Mesenchymal stem cell (in vitro differentiated cells and primary cell): ENCODE measurements around the gene POLN.
"Not testable (repeated sequence)": the region's sequence is repeated elsewhere in the genome, so short reads cannot be mapped to it uniquely, and the experiment has no call there.

Source experiments
- DNase-seq: peaks from one replicate; pipeline ENCODE4 v3.0.0-alpha.2; 2013
- H2AFZ ChIP-seq: one replicate; pipeline ENCODE4 v1.6.1; 2013; ENCODE audit warnings: low read depth, mild to moderate bottlenecking, control low read depth, inconsistent platforms, low read length, moderate library complexity
- H2AK5ac ChIP-seq: 2 replicates; pipeline ENCODE4 v1.6.1; 2013; ENCODE audit warnings: low read length, moderate library complexity, mild to moderate bottlenecking, inconsistent platforms; ENCODE audit not compliant: severe bottlenecking
- H2BK120ac ChIP-seq: one replicate; pipeline ENCODE4 v1.6.1; 2013; ENCODE audit warnings: low read depth, mild to moderate bottlenecking, inconsistent platforms, low read length, moderate library complexity
- H2BK12ac ChIP-seq, 2 experiments: one replicate each; pipeline ENCODE4 v1.6.1; 2013; ENCODE audit warnings: inconsistent platforms in 2 of 2, low read length in 2 of 2, mild to moderate bottlenecking in 2 of 2, moderate library complexity in 2 of 2, control low read depth in 1 of 2
- H2BK15ac ChIP-seq: one replicate; pipeline ENCODE4 v1.6.1; 2013; ENCODE audit warnings: mild to moderate bottlenecking, low read depth, inconsistent platforms; ENCODE audit not compliant: poor library complexity, severe bottlenecking
- H2BK5ac ChIP-seq: 2 replicates; pipeline ENCODE4 v1.6.1; 2013; ENCODE audit warnings: low read depth, mild to moderate bottlenecking, low read length, control low read depth, inconsistent platforms; ENCODE audit not compliant: poor library complexity, severe bottlenecking
- H3K14ac ChIP-seq, 2 experiments: one replicate each; pipeline ENCODE4 v1.6.1; 2013; ENCODE audit warnings: inconsistent platforms in 2 of 2, low read length in 2 of 2, control low read depth in 1 of 2, mild to moderate bottlenecking in 1 of 2, moderate library complexity in 1 of 2
- H3K18ac ChIP-seq, 2 experiments: one replicate each; pipeline ENCODE4 v1.6.1; 2013; ENCODE audit warnings: inconsistent platforms in 2 of 2, low read length in 2 of 2, control low read depth in 1 of 2, low read depth in 1 of 2, mild to moderate bottlenecking in 1 of 2
- H3K23ac ChIP-seq, 2 experiments: one replicate each; pipeline ENCODE4 v1.6.1; 2013; ENCODE audit warnings: inconsistent platforms in 2 of 2, low read length in 2 of 2, mild to moderate bottlenecking in 2 of 2, moderate library complexity in 2 of 2, control low read depth in 1 of 2
- H3K27ac ChIP-seq: 2 replicates; pipeline ENCODE4 v1.5.1; 2013; ENCODE audit warnings: mild to moderate bottlenecking, moderate library complexity, low read length, control low read depth, inconsistent platforms; ENCODE audit not compliant: poor library complexity, severe bottlenecking
- H3K27me3 ChIP-seq, 2 experiments: 2 replicates each; pipeline versions ENCODE4 v1.6.1 to v1.7.0; 2013; ENCODE audit warnings: low read length in 2 of 2, mild to moderate bottlenecking in 2 of 2, moderate library complexity in 2 of 2, control low read depth in 1 of 2, inconsistent platforms in 1 of 2; ENCODE audit not compliant: control insufficient read depth in 1 of 2, insufficient read depth in 1 of 2
- H3K36me3 ChIP-seq, 2 experiments: 2 replicates each; pipeline versions ENCODE4 v1.6.1 to v1.7.0; 2013; ENCODE audit warnings: low read length in 2 of 2, control low read depth in 1 of 2, inconsistent platforms in 1 of 2, low read depth in 1 of 2, mild to moderate bottlenecking in 1 of 2; ENCODE audit not compliant: insufficient read depth in 2 of 2, control insufficient read depth in 1 of 2
- H3K4ac ChIP-seq, 2 experiments: one replicate each; pipeline ENCODE4 v1.6.1; 2013; ENCODE audit warnings: inconsistent platforms in 2 of 2, low read length in 2 of 2, mild to moderate bottlenecking in 2 of 2, moderate library complexity in 2 of 2, control low read depth in 1 of 2, low read depth in 1 of 2
- H3K4me1 ChIP-seq: 2 replicates; pipeline ENCODE4 v1.6.1; 2013; ENCODE audit warnings: low read depth, low read length, control low read depth; ENCODE audit not compliant: control insufficient read depth, insufficient read depth
- H3K4me2 ChIP-seq: 2 replicates; pipeline ENCODE4 v1.6.1; 2013; ENCODE audit warnings: low read length, mild to moderate bottlenecking, inconsistent platforms; ENCODE audit not compliant: poor library complexity, severe bottlenecking
- H3K4me3 ChIP-seq, 2 experiments: 2 replicates each; pipeline versions ENCODE4 v1.5.1 to v1.7.0; 2013; ENCODE audit warnings: low read length in 2 of 2, mild to moderate bottlenecking in 2 of 2, control low read depth in 1 of 2, low read depth in 1 of 2; ENCODE audit not compliant: insufficient read depth in 1 of 2
- H3K79me1 ChIP-seq: replicated peaks from 2 replicates; pipeline ENCODE4 v1.6.1; 2013; ENCODE audit warnings: mild to moderate bottlenecking, control low read depth, low read length, inconsistent platforms; ENCODE audit not compliant: poor library complexity, severe bottlenecking
- H3K9ac ChIP-seq: 2 replicates; pipeline ENCODE4 v1.7.0; 2013; ENCODE audit warnings: mild to moderate bottlenecking, low read length, moderate library complexity
- H3K9me3 ChIP-seq: 2 replicates; pipeline ENCODE4 v1.7.0; 2013; ENCODE audit warnings: mild to moderate bottlenecking, low read length; ENCODE audit not compliant: control insufficient read depth
- H4K8ac ChIP-seq: one replicate; pipeline ENCODE4 v1.6.1; 2013; ENCODE audit warnings: inconsistent platforms, mild to moderate bottlenecking, low read length, moderate library complexity
- H4K91ac ChIP-seq: one replicate; pipeline ENCODE4 v1.6.1; 2013; ENCODE audit warnings: mild to moderate bottlenecking, low read length, inconsistent platforms
- WGBS: methylation state at CpG from one replicate; pipeline ENCODE4 v1.1.7; 2013; ENCODE audit warnings: mixed read lengths; 5-methylcytosine and 5-hydroxymethylcytosine counted together

The POLN gene

GRCh38 chr4:2040391-2041238 is 201.3 kb downstream of the POLN start:
- no peak overlapping the region for H2BK5ac ChIP-seq
- H3K4me2 ChIP-seq: peak overlapping the region; percentile 92
- peaks cover 21 to 24% of the 10 kb centered on the region in 2 experiments for H3K27me3 ChIP-seq
- H3K4me1 ChIP-seq: peaks cover 34% of the 10 kb centered on the region
- H2AK5ac ChIP-seq: no peak overlapping the region
- H2AFZ ChIP-seq: peak overlapping the region; percentile 2
- H3K4ac ChIP-seq: no peak overlapping the region
- peak overlapping the region; percentile 85 to 86 for H3K4me3 ChIP-seq
- no peak overlapping the region for H3K9ac ChIP-seq
- WGBS: 14% methylated on average over 55 of the region's 91 CpGs
- peaks cover 6% of the 10 kb centered on the region for H3K9me3 ChIP-seq
- H3K27ac ChIP-seq: no peak overlapping the region
- no peak overlapping the region for H3K23ac ChIP-seq
- H2BK120ac ChIP-seq: no peak overlapping the region
- H3K14ac ChIP-seq: no peak overlapping the region
- H4K91ac ChIP-seq: no peak overlapping the region
- peak overlapping the region; percentile 40 for H2BK15ac ChIP-seq
- no peak overlapping the region for H4K8ac ChIP-seq
- DNase-seq: no peak
- H3K79me1 ChIP-seq: peaks cover 8% of the 10 kb centered on the region
- H2BK12ac ChIP-seq: no peak overlapping the region
- H3K36me3 ChIP-seq: peaks cover 0 to 14% of the 10 kb centered on the region in 2 experiments
- no peak overlapping the region for H3K18ac ChIP-seq

DNA sequence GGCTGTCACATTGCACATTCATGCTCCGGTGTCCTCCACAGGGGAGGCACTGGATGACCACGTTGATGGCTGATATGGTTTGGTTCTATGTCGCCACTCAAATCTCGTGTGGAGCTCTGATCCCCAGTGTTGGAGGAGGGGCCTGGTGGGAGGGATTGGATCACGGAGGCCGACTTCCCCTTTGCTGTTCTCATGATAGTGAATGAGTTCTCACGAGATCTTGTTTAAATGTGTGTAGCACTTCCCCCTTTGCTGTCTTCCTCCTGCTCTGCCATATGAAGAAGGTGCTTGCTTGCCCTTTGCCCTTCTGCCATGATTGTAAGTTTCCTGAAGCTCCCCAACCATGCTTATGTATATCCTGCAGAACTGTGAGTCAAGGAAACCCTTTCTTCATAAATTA is 205.1 kb downstream of the POLN start:
- DNase-seq: no peak
- no peak overlapping the region for H3K9ac ChIP-seq
- no peak overlapping the region for H3K23ac ChIP-seq
- no peak overlapping the region for H4K8ac ChIP-seq
- no peaks in the 10 kb centered on the region for H3K9me3 ChIP-seq
- no peak overlapping the region for H3K4me3 ChIP-seq
- no peaks in the 10 kb centered on the region for H3K36me3 ChIP-seq
- H2AFZ ChIP-seq: no peak overlapping the region
- H3K4ac ChIP-seq: no peak overlapping the region
- no peak overlapping the region for H2AK5ac ChIP-seq
- H2BK120ac ChIP-seq: no peak overlapping the region
- peaks cover 16% of the 10 kb centered on the region for H3K4me1 ChIP-seq
- H3K14ac ChIP-seq: no peak overlapping the region
- no peaks in the 10 kb centered on the region for H3K79me1 ChIP-seq
- no peak overlapping the region for H4K91ac ChIP-seq
- WGBS: 76% methylated on average over 7 of the region's 7 CpGs
- H3K27ac ChIP-seq: no peak overlapping the region
- no peak overlapping the region for H2BK15ac ChIP-seq
- no peak overlapping the region for H3K4me2 ChIP-seq
- H3K18ac ChIP-seq: no peak overlapping the region
- H2BK12ac ChIP-seq: no peak overlapping the region
- H3K27me3 ChIP-seq: peaks cover 37 to 48% of the 10 kb centered on the region in 2 experiments
- H2BK5ac ChIP-seq: no peak overlapping the region

- Histone ChIP-seq H3K36me3 (no peaks in the 10 kb centered on the region), H3K18ac (no peak overlapping the region), H2BK15ac (no peak overlapping the region), H2BK120ac (no peak overlapping the region), H3K4me2 (no peak overlapping the region), H3K27ac (no peak overlapping the region), H3K4ac (no peak overlapping the region), H2BK5ac (no peak overlapping the region), H3K4me1 (peaks cover 11% of the 10 kb centered on the region), H3K23ac (no peak overlapping the region), H4K91ac (no peak overlapping the region), H2AK5ac (no peak overlapping the region), H3K9ac (no peak overlapping the region), H3K27me3 (peaks cover 33 to 43% of the 10 kb centered on the region in 2 experiments), H3K4me3 (no peak overlapping the region), H2BK12ac (no peak overlapping the region), H3K79me1 (no peaks in the 10 kb centered on the region), H4K8ac (no peak overlapping the region), H2AFZ (no peak overlapping the region), H3K14ac (no peak overlapping the region), H3K9me3 (no peaks in the 10 kb centered on the region)
- no peak for DNase-seq
- WGBS: 89% methylated on average over 10 of the region's 10 CpGs
Measured at GRCh38 chr4:2036327-2036726, 205.6 kb downstream of the POLN start.

- H2BK15ac ChIP-seq, H4K91ac ChIP-seq, H3K79me1 ChIP-seq, H2BK120ac ChIP-seq, H2AK5ac ChIP-seq, H2BK12ac ChIP-seq, H3K9ac ChIP-seq, H4K8ac ChIP-seq, H3K9me3 ChIP-seq, DNase-seq, H3K27ac ChIP-seq, H2AFZ ChIP-seq, H3K23ac ChIP-seq, H3K4me1 ChIP-seq, H3K14ac ChIP-seq, H3K4ac ChIP-seq, H3K36me3 ChIP-seq, H2BK5ac ChIP-seq, H3K4me3 ChIP-seq, H3K4me2 ChIP-seq, H3K18ac ChIP-seq: not testable (repeated sequence)
- peaks cover 32 to 34% of the 10 kb centered on the region in 2 experiments for H3K27me3 ChIP-seq
Measured at GRCh38 chr4:2031161-2031560, 210.8 kb downstream of the POLN start.
